Cerebellar nuclear complex (tissue), 1 donor: ENCODE data around the gene ENPEP.
"Not testable (repeated sequence)": the region's sequence is repeated elsewhere in the genome, so short reads cannot be mapped to it uniquely, and the experiment has no call there.

Source experiments
- DNase-seq, 2 experiments: peaks; one replicate each; lab custom pipeline; 2025; lab: John Stamatoyannopoulos, UW

The ENPEP gene

DNA sequence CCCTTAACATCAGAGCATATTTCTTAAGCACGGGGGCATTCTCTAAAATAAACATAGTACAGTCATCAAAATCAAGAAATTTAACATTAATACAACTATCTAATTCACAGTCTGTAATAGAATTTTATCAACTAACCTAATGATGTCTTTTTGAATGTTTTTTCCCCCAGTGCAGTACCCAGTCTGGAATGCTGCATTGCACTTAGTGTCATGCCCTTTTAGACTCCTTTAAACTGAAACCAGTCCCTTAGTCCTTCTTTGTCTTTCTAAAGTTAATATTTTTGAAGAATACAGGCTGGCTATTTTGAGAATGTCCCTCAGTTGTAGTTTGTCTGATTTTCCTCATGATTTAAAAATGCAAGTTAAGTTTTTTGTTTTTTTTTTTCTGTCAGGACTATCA is 9.5 kb downstream of the ENPEP start:
- no peak for DNase-seq

DNA sequence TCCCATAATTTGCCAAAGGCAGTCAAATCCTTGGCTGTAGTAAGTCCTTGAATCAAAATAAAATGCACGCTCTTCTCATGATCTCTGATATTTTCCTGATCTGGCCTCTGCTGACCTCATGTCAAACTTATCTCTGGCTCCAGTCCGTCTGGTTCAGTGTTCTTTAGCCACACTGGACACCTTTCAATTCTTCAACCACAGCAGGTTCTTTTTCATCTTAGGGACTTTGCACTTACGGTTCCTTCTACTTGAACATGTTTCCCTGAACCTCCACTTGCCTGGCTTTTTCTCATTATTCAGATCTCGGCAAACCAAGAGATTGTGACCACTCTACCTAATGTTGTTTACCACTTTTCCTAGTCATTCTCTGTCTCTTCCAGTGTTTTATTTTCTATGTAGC is 10.3 kb downstream of the ENPEP start:
- no peak for DNase-seq

DNA sequence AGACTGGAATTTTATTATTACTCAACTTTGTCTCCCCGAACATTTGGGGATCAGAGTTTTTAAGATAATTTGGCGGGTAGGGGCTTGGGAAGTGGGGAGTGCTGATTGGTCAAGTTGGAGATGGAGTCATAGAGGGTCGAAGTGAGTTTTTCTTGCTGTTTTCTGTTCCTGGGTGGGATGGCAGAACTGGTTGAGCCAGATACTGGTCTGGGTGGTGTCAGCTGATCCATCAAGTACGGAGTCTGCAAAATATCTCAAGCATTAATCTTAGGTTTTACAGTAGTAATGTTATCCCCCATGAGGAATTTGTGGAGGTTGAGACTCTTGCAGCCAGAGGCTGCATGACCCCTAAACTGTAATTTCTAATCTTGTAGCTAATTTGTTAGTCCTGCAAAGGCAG is 10.9 kb downstream of the ENPEP start:
- DNase-seq = not testable (repeated sequence)

GRCh38 chr4:110487873-110488272 is 11.9 kb downstream of the ENPEP start:
- no peak for DNase-seq

DNA sequence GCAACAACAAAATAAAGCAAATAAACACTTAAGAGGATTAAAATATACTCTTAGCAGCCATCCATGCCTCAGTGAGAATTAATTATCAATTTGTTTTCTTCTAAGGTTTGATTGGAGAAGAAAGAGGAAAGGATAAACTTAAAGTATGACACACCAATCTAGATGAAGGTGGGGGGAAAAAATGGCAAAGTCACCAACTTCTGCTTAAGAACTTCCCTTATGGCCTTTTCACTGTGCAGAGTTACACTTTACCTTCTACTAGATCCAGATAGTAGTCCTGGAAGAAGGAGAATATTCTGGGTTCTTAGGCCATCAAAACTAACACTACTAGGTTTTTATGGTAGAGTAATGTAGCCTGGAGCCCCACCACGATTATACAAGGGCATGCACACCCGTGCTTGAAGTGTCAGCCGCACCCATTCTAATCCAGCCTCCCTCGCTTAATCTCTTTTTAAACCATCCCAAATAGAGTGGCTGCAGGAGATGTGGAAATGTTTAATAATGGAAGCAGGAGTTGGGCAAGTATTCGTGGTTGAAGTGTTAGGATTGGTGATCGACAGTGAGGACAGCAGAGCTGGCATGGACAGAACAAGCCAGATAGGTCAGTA is 14.1 kb downstream of the ENPEP start:
- DNase-seq = no peak

DNA sequence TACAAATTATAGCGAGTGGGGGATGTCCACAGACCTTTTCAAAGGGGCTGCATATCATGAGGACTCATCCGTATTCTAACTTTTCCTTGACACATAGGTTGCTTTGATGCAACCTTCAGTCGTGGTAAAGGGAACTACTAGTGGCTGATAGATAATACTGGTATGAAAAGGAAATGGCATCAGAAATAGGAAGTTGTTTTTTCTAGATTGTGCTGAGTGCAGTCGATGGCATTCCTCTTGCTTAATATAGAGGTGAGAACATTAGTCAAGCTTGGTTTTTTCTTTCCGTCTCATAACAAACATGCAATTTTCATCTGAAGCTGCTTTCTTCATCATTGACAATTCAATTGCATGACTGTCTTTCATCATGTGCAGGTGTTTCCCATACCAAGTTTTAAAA is 16.6 kb downstream of the ENPEP start:
- DNase-seq = no peak

- no peak for DNase-seq
These were observed 17.6 kb downstream of the ENPEP start for GRCh38 chr4:110493520-110493919.

DNA sequence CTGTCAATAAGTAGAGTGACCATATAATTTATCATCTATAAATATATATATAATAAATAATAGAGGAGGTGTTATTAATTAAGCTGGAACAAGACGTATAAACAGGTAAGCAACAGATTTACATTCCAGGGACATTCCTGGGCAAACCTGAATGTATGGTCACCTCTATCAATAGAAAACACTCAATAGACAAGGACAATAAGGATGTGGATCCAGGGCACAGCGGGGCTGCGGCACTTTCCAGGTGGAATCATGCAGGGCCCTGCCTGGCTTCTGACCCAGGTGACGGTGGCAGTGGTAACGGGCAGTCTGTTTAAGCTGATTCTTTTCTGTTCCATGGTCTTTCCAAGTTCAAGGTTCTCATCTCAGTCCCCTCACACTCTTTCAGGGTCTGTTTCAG is 22.5 kb downstream of the ENPEP start:
- DNase-seq = no peak

DNA sequence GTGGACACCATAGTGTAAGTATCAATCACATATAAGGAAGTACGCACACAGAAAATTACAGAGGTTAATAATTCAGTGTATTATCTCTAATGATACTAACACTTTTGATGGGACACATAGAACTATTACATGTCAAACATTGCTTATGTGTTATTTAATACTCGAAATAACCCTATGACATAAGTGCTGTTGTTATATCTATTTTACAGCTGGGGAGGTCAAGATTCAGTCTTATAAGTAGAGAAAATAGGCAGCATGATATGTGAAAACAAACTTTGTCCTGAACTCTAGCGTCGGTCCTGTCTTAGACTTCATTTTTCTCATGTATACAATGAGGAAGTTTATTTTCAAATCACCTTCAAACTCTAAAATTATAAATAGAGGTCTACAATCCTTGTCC is 23.2 kb downstream of the ENPEP start:
- no peak for DNase-seq

DNA sequence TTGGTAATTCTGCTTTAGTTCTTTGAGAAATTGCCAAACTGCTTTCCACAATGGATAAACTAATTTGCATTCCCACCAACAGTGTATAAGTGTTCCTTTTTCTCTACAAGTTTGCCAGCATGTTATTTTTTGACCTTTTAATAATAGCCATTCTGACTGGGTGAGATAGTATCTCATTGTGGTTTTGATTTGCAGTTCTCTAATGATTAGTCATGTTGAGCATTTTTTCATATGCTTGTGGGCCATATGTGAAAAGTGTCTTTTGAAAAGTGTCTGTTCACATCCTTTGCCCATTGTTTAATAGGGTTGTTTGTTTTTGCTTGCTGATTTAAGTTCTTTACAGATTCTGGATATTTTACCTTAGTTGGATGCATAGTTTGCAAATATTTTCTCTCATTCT is 25.9 kb downstream of the ENPEP start:
- DNase-seq = no peak

- no peak for DNase-seq
These were observed 27.5 kb downstream of the ENPEP start for GRCh38 chr4:110503270-110504083.

- DNase-seq = no peak
These were observed 28.1 kb downstream of the ENPEP start for GRCh38 chr4:110504084-110504435.

DNA sequence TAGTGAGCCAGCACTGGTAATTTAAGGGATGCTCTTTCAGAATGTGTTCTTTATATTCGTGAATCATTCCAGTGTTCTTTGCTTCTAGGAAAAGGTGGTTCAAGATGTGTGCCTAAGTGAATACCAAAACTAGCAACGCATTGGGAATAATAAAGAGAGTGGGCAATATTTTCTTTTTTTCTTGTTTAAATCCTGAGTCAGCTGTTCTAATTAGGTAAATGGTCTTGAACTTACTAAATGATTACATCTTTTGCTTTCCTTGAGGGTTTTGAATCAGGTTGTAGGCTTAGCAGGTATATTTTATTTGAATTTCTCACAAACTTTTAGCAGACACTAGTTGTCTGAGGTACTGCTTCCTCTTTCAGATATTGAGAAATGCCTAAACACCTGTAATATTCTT is 29.5 kb downstream of the ENPEP start:
- no peak for DNase-seq

GRCh38 chr4:110508827-110509710 is 33.1 kb downstream of the ENPEP start:
- no peak for DNase-seq

DNA sequence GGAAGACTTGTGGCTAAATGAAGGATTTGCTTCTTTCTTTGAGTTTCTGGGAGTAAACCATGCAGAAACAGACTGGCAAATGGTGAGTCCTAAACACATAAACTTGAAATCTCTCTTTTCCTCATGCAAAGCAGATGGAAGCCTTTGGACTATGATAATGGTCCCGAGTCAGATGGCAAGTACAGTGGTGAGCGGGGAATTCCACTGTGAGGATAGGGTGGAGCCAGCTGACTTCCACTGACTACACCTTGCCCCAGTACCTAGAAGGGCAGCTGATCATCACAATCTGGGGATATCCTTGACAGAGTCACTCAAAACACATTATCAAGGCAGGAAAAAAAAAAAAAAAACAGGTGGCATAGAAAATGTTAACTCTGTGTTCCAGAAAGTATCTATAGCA is 34.3 kb downstream of the ENPEP start:
- DNase-seq = no peak

- DNase-seq = peak in 1 of 2 experiments; percentile 8
These were observed 35.1 kb downstream of the ENPEP start for GRCh38 chr4:110510955-110511544.

- DNase-seq = no peak
These were observed 36.9 kb downstream of the ENPEP start for GRCh38 chr4:110512901-110513300.

- no peak for DNase-seq
These were observed 39.0 kb downstream of the ENPEP start for GRCh38 chr4:110514889-110515479.

DNA sequence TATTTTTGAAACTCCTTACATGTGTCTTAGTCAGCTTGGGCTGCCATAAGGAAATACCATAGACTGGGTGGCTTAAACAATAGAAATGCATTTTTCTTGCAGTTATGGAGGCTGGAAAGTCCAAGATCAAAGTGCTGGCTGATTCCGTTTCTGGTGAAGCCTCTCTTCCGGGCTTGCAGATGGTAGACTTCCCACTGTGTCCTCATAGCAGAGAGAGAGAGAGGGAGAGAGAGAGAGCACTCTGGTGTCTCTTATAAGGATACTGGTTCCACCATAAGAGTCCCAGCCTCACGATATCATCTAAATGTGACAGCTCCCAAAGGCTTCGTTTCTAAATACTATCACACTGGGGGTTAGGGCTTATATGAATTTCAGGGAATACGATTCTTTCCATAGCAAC is 39.7 kb downstream of the ENPEP start:
- no peak for DNase-seq

GRCh38 chr4:110516106-110516922 is 40.4 kb downstream of the ENPEP start:
- no peak for DNase-seq

GRCh38 chr4:110518889-110519490 is 43.0 kb downstream of the ENPEP start:
- DNase-seq = no peak
